Stimulated activated naive B cell treated with anti-CD40 and anti-IgM and Interleukin-4, amounts not matched to agents 10 μg/mL and 1 μg/mL and 100 μg/mL, for 72 hours (primary cell): ENCODE results near the gene CNGA4.
"Not testable (repeated sequence)": the region's sequence is repeated elsewhere in the genome, so short reads cannot be mapped to it uniquely, and the experiment has no call there.

Experiments
- ATAC-seq, 2 donors: fragments of 150-1000 bp; cut with Tn5 transposase; replicated peaks; 2 replicates each; pipeline ENCODE4 v1.10.0; 2021; ENCODE audit warnings: moderate library complexity in 1 of 2
- DNase-seq: peaks from one replicate; pipeline ENCODE4 v3.0.0; 2021
- H3K27ac Mint-ChIP-seq: one replicate; pipeline ENCODE4 v1.8.0; 2022; ENCODE audit warnings: mild to moderate bottlenecking, mixed read lengths
- H3K27me3 Mint-ChIP-seq, 2 donors: one replicate each; pipeline ENCODE4 v1.8.0; 2022; ENCODE audit warnings: mixed read lengths in 2 of 2
- H3K36me3 Mint-ChIP-seq, 2 donors: one replicate each; pipeline ENCODE4 v1.8.0; 2022; ENCODE audit warnings: mixed read lengths in 2 of 2, mild to moderate bottlenecking in 1 of 2
- H3K4me1 Mint-ChIP-seq, 2 donors: one replicate each; pipeline ENCODE4 v1.8.0; 2022; ENCODE audit warnings: mixed read lengths in 2 of 2, mild to moderate bottlenecking in 1 of 2
- H3K4me3 Mint-ChIP-seq, 2 donors: one replicate each; pipeline ENCODE4 v1.8.0; 2022; ENCODE audit warnings: mild to moderate bottlenecking in 2 of 2, mixed read lengths in 2 of 2, moderate library complexity in 1 of 2
- H3K9me3 Mint-ChIP-seq, 2 donors: one replicate each; pipeline ENCODE4 v1.8.0; 2022; ENCODE audit warnings: mixed read lengths in 2 of 2, mild to moderate bottlenecking in 1 of 2

The CNGA4 gene

GRCh38 chr11:6237761-6238302 lies 1.1 kb upstream of the CNGA4 start:
- no peaks in the 10 kb centered on the region for H3K36me3 Mint-ChIP-seq
- peaks cover 17 to 26% of the 10 kb centered on the region in 2 donors for H3K4me1 Mint-ChIP-seq
- DNase-seq (no peak), ATAC-seq (no peak)
- peaks cover 15 to 17% of the 10 kb centered on the region in 2 donors for H3K27me3 Mint-ChIP-seq
- H3K27ac Mint-ChIP-seq, result no peak overlapping the region
- no peaks in the 10 kb centered on the region for H3K9me3 Mint-ChIP-seq
- no peak overlapping the region for H3K4me3 Mint-ChIP-seq

- peaks cover 7 to 12% of the 10 kb centered on the region in 2 donors for H3K4me1 Mint-ChIP-seq
- ATAC-seq, result no peak
- no peaks in the 10 kb centered on the region for H3K9me3 Mint-ChIP-seq
- H3K4me3 Mint-ChIP-seq, result no peak overlapping the region
- peaks cover 31 to 35% of the 10 kb centered on the region in 2 donors for H3K27me3 Mint-ChIP-seq
- no peak overlapping the region for H3K27ac Mint-ChIP-seq
- DNase-seq, result no peak
- no peaks in the 10 kb centered on the region for H3K36me3 Mint-ChIP-seq
These were observed 1.2 kb downstream of the CNGA4 start for GRCh38 chr11:6240139-6240538.

GRCh38 chr11:6240781-6241180 lies 1.9 kb downstream of the CNGA4 start:
- no peaks in the 10 kb centered on the region for H3K36me3 Mint-ChIP-seq
- peak in 1 of 2 donors; percentile 41 for ATAC-seq
- H3K27me3 Mint-ChIP-seq, result peaks cover 31 to 35% of the 10 kb centered on the region in 2 donors
- no peak overlapping the region for H3K27ac Mint-ChIP-seq
- DNase-seq, result no peak
- H3K4me1 Mint-ChIP-seq, result peaks cover 4 to 7% of the 10 kb centered on the region in 2 donors
- H3K9me3 Mint-ChIP-seq, result no peaks in the 10 kb centered on the region
- no peak overlapping the region for H3K4me3 Mint-ChIP-seq

- H3K27me3 Mint-ChIP-seq, result peaks cover 31 to 35% of the 10 kb centered on the region in 2 donors
- DNase-seq (no peak), ATAC-seq (no peak)
- no peaks in the 10 kb centered on the region for H3K36me3 Mint-ChIP-seq
- no peak overlapping the region for H3K27ac Mint-ChIP-seq
- no peaks in the 10 kb centered on the region for H3K9me3 Mint-ChIP-seq
- H3K4me1 Mint-ChIP-seq, result peaks cover 4 to 7% of the 10 kb centered on the region in 2 donors
- H3K4me3 Mint-ChIP-seq, result no peak overlapping the region
These were observed 2.4 kb downstream of the CNGA4 start for GRCh38 chr11:6241316-6241715.

GRCh38 chr11:6245536-6245935 lies 6.6 kb downstream of the CNGA4 start:
- no peak for DNase-seq
- H3K4me1 Mint-ChIP-seq, result peaks cover 3 to 5% of the 10 kb centered on the region in 2 donors
- ATAC-seq, result no peak
- H3K27ac Mint-ChIP-seq, result no peak overlapping the region
- no peaks in the 10 kb centered on the region for H3K36me3 Mint-ChIP-seq
- no peak overlapping the region for H3K4me3 Mint-ChIP-seq
- peaks cover 0 to 1% of the 10 kb centered on the region in 2 donors for H3K9me3 Mint-ChIP-seq
- peaks cover 25 to 43% of the 10 kb centered on the region in 2 donors for H3K27me3 Mint-ChIP-seq

- no peak overlapping the region for H3K4me3 Mint-ChIP-seq
- H3K9me3 Mint-ChIP-seq, result peaks cover 0 to 1% of the 10 kb centered on the region in 2 donors
- no peak overlapping the region for H3K27ac Mint-ChIP-seq
- H3K4me1 Mint-ChIP-seq, result no peaks in the 10 kb centered on the region
- no peak for ATAC-seq
- H3K27me3 Mint-ChIP-seq, result peaks cover 12 to 25% of the 10 kb centered on the region in 2 donors
- no peaks in the 10 kb centered on the region for H3K36me3 Mint-ChIP-seq
- DNase-seq, result no peak
These were observed 9.4 kb downstream of the CNGA4 start for GRCh38 chr11:6248248-6248647.

- not testable (repeated sequence) for H3K27ac Mint-ChIP-seq, DNase-seq, H3K9me3 Mint-ChIP-seq, H3K4me3 Mint-ChIP-seq, ATAC-seq, H3K4me1 Mint-ChIP-seq, H3K36me3 Mint-ChIP-seq
- H3K27me3 Mint-ChIP-seq, result peaks cover 5 to 19% of the 10 kb centered on the region in 2 donors
These were observed 10.0 kb downstream of the CNGA4 start for GRCh38 chr11:6248897-6249296.

- DNase-seq, result no peak
- no peaks in the 10 kb centered on the region for H3K36me3 Mint-ChIP-seq
- no peaks in the 10 kb centered on the region for H3K4me1 Mint-ChIP-seq
- H3K27ac Mint-ChIP-seq, result no peak overlapping the region
- peaks cover 0 to 11% of the 10 kb centered on the region in 2 donors for H3K27me3 Mint-ChIP-seq
- no peak overlapping the region for H3K4me3 Mint-ChIP-seq
- peaks cover 0 to 1% of the 10 kb centered on the region in 2 donors for H3K9me3 Mint-ChIP-seq
- no peak for ATAC-seq
These were observed 11.1 kb downstream of the CNGA4 start for GRCh38 chr11:6249770-6250555.

GRCh38 chr11:6251120-6251733 lies 12.3 kb downstream of the CNGA4 start:
- Mint-ChIP-seq H3K36me3 (no peaks in the 10 kb centered on the region), H3K27me3 (peaks cover 0 to 11% of the 10 kb centered on the region in 2 donors), H3K4me1 (no peaks in the 10 kb centered on the region), H3K4me3 (no peak overlapping the region), H3K27ac (no peak overlapping the region), H3K9me3 (peaks cover 0 to 1% of the 10 kb centered on the region in 2 donors)
- ATAC-seq, result peak; percentile 61 to 69
- DNase-seq, result no peak

- peaks cover 0 to 11% of the 10 kb centered on the region in 2 donors for H3K27me3 Mint-ChIP-seq
- ATAC-seq, result no peak
- H3K4me1 Mint-ChIP-seq, result no peaks in the 10 kb centered on the region
- peaks cover 0 to 1% of the 10 kb centered on the region in 2 donors for H3K9me3 Mint-ChIP-seq
- no peaks in the 10 kb centered on the region for H3K36me3 Mint-ChIP-seq
- no peak for DNase-seq
- H3K4me3 Mint-ChIP-seq, result no peak overlapping the region
- H3K27ac Mint-ChIP-seq, result no peak overlapping the region
These were observed 13.1 kb downstream of the CNGA4 start for GRCh38 chr11:6251990-6252473.

GRCh38 chr11:6253197-6253596 lies 14.3 kb downstream of the CNGA4 start:
- H3K4me1 Mint-ChIP-seq, result no peaks in the 10 kb centered on the region
- DNase-seq, result no peak
- peaks cover 0 to 10% of the 10 kb centered on the region in 2 donors for H3K27me3 Mint-ChIP-seq
- H3K9me3 Mint-ChIP-seq, result peaks cover 0 to 1% of the 10 kb centered on the region in 2 donors
- H3K36me3 Mint-ChIP-seq, result no peaks in the 10 kb centered on the region
- no peak overlapping the region for H3K4me3 Mint-ChIP-seq
- no peak for ATAC-seq
- H3K27ac Mint-ChIP-seq, result no peak overlapping the region

- Mint-ChIP-seq H3K27ac (no peak overlapping the region), H3K4me3 (no peak overlapping the region), H3K9me3 (no peaks in the 10 kb centered on the region), H3K4me1 (no peaks in the 10 kb centered on the region), H3K27me3 (peaks cover 0 to 7% of the 10 kb centered on the region in 2 donors), H3K36me3 (no peaks in the 10 kb centered on the region)
- ATAC-seq (no peak), DNase-seq (no peak)
These were observed 19.3 kb downstream of the CNGA4 start for GRCh38 chr11:6258141-6258540.

- Mint-ChIP-seq H3K4me3 (no peak overlapping the region), H3K36me3 (no peaks in the 10 kb centered on the region), H3K27ac (no peak overlapping the region), H3K27me3 (peaks cover 0 to 7% of the 10 kb centered on the region in 2 donors), H3K4me1 (no peaks in the 10 kb centered on the region), H3K9me3 (no peaks in the 10 kb centered on the region)
- no peak for DNase-seq
- peak in 1 of 2 donors; percentile 44 for ATAC-seq
These were observed 19.7 kb downstream of the CNGA4 start for GRCh38 chr11:6258571-6259081.

- DNase-seq, result no peak
- Mint-ChIP-seq H3K9me3 (no peaks in the 10 kb centered on the region), H3K27me3 (peaks cover 6 to 18% of the 10 kb centered on the region in 2 donors), H3K4me1 (no peaks in the 10 kb centered on the region), H3K27ac (no peak overlapping the region), H3K36me3 (no peaks in the 10 kb centered on the region), H3K4me3 (no peak overlapping the region)
- no peak for ATAC-seq
These were observed 21.4 kb downstream of the CNGA4 start for GRCh38 chr11:6260207-6260726.
